ENCODE measurements around the gene NFKB1. TPM values are rescaled to one million over a fixed set of nuclear protein-coding genes. Genes with fewer than 3 reads are reported as not detected.

NFKB1 gene
- total and polyA plus RNA-seq, 9 of the 15 experiments (the other 6 are each of a cell fraction or from before 2014, with no cell fraction given) = 2.4 to 14.5 (median 10.3) TPM

DNA sequence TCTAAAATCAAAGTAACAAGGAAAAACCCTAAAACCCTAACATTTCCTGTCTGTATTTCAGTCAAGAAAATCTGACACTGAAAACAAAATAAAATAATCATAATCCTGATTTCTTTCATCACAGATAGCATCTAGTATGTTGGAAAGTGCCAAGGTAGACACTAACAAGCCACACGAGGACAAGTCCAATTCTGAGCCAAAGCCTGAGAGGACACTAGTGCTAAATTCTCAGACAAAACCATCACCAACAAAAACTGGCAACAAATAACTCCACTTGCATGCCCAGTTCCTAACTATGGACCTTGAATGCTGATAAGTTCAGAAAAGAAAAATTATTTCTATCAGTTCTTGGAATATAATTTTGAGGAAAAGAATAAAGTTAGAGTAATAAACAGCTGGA, 146.0 kb downstream of the NFKB1 start (continued):
- no peak for TF ChIP-seq RCOR1 (IDR thresholded peaks at IDR 0.05; ENCODE audit: borderline replicate concordance in 1 of 2, low read depth in 2 of 2, low read length in 2 of 2)
- no peak for TF ChIP-seq ETV5 (CRISPR knock-in tag; IDR thresholded peaks at IDR 0.05; ENCODE audit: low read depth)
- TF ChIP-seq FOXO4 (CRISPR knock-in tag; IDR thresholded peaks at IDR 0.05) = no peak
- no peak for TF ChIP-seq ZC3H8 (IDR thresholded peaks at IDR 0.05)
- TF ChIP-seq MAFG (tag; conservative IDR thresholded peaks at IDR 0.05) = no peak
- TF ChIP-seq MBD2 (IDR thresholded peaks at IDR 0.05; ENCODE audit: borderline replicate concordance, low read depth) = no peak
- TF ChIP-seq ZNF175 (CRISPR knock-in tag; IDR thresholded peaks at IDR 0.05; ENCODE audit: low read depth) = no peak
- no peak for TF ChIP-seq TEAD4 (IDR thresholded peaks at IDR 0.05; ENCODE audit: low read length)
- TF ChIP-seq TEAD4 (CRISPR knock-in tag; IDR thresholded peaks at IDR 0.05; ENCODE audit: borderline replicate concordance) = no peak
- no peak for TF ChIP-seq ZNF507 (tag; conservative IDR thresholded peaks at IDR 0.05)
- no peak for TF ChIP-seq ZNF778 (CRISPR knock-in tag; IDR thresholded peaks at IDR 0.05)
- no peak for TF ChIP-seq CREB1 (IDR thresholded peaks at IDR 0.05)
- TF ChIP-seq CREB1 (CRISPR knock-in tag; IDR thresholded peaks at IDR 0.05) = no peak
- TF ChIP-seq E2F8 (IDR thresholded peaks at IDR 0.05; ENCODE audit: low read depth, partially characterized antibody) = no peak
- no peak for TF ChIP-seq KHSRP (IDR thresholded peaks at IDR 0.05)
- TF ChIP-seq PURB (CRISPR knock-in tag; IDR thresholded peaks at IDR 0.05; ENCODE audit: low read depth) = no peak
- no peak for TF ChIP-seq BCOR (IDR thresholded peaks at IDR 0.05)
- TF ChIP-seq ZZZ3 (IDR thresholded peaks at IDR 0.05) = no peak

Measured in K562 (cell line).